Measurements from ENCODE around the gene STAB2.

STAB2 gene

DNA sequence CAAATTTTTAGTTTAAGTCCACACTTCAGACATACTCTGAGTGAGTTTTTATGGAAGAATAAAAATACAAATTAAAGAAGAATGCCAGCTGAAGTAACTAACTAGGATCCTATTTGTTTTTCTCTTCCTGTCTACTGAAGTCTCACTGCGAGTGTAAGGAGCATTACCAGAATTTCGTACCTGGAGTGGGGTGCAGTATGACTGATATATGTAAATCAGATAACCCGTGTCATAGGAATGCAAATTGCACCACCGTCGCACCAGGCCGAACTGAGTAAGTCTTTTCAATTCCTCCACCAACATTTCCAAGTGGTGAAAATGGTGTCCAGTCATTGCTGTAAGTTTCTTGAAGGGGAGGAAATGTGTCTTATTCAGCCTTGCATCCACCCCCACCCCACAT, 52.9 kb downstream of the STAB2 start:
- no peak for DNase-seq (ENCODE audit: low read depth)
- TF ChIP-seq, protein P1, sequence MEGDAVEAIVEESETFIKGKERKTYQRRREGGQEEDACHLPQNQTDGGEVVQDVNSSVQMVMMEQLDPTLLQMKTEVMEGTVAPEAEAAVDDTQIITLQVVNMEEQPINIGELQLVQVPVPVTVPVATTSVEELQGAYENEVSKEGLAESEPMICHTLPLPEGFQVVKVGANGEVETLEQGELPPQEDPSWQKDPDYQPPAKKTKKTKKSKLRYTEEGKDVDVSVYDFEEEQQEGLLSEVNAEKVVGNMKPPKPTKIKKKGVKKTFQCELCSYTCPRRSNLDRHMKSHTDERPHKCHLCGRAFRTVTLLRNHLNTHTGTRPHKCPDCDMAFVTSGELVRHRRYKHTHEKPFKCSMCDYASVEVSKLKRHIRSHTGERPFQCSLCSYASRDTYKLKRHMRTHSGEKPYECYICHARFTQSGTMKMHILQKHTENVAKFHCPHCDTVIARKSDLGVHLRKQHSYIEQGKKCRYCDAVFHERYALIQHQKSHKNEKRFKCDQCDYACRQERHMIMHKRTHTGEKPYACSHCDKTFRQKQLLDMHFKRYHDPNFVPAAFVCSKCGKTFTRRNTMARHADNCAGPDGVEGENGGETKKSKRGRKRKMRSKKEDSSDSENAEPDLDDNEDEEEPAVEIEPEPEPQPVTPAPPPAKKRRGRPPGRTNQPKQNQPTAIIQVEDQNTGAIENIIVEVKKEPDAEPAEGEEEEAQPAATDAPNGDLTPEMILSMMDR (IDR thresholded peaks at IDR 0.05; ENCODE audit: control insufficient read depth, insufficient read depth, low read depth, low read length, missing control alignments): no peak
- no peak overlapping the region for H3K4me3 ChIP-seq (ENCODE audit: control insufficient read depth, low read depth, low read length)

DNA sequence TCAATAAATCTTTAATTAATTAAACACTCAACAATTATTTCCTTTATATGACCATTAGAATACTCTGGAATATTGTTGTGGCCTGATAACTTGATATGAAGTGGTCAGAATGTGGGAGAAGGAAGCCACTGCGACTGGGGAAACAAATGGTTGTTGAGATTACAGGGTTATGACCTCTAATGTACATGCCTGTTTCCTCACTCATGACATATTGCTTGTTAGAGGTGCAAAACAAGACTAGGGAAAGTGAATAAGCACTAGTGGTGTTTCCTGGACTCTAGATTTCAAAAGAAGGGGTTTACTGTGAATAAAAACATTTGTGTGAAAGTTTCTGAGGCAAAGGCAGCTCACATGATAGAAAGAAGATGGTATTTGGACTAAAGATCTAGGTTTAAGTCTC, 53.3 kb downstream of the STAB2 start:
- no peak for DNase-seq (ENCODE audit: low read depth)
- H3K4me3 ChIP-seq (ENCODE audit: control insufficient read depth, low read depth, low read length): no peak overlapping the region
- TF ChIP-seq, protein P1 (IDR thresholded peaks at IDR 0.05; ENCODE audit: control insufficient read depth, insufficient read depth, low read depth, low read length, missing control alignments): no peak

DNA sequence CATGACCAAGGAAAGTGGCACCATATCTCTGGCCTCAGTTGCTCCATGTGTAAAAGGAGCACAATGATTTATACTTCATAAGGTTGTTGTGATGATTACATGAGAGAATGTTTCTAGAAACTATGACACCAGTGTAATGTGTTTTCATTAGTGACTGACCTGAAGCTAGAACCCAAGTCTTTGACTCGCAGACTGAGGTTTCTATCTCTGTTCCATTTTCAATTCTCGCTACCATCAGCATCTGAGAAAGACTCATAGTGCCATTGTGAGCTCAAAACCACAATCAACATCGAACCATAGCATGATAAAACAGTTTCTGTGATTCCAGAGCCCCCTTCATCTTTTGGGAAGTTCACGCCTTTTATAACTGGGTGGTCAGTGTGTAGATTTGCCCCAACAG, 53.8 kb downstream of the STAB2 start:
- H3K4me3 ChIP-seq (ENCODE audit: control insufficient read depth, low read depth, low read length): no peak overlapping the region
- TF ChIP-seq, protein P1 (IDR thresholded peaks at IDR 0.05; ENCODE audit: control insufficient read depth, insufficient read depth, low read depth, low read length, missing control alignments): no peak
- DNase-seq (ENCODE audit: low read depth): no peak

DNA sequence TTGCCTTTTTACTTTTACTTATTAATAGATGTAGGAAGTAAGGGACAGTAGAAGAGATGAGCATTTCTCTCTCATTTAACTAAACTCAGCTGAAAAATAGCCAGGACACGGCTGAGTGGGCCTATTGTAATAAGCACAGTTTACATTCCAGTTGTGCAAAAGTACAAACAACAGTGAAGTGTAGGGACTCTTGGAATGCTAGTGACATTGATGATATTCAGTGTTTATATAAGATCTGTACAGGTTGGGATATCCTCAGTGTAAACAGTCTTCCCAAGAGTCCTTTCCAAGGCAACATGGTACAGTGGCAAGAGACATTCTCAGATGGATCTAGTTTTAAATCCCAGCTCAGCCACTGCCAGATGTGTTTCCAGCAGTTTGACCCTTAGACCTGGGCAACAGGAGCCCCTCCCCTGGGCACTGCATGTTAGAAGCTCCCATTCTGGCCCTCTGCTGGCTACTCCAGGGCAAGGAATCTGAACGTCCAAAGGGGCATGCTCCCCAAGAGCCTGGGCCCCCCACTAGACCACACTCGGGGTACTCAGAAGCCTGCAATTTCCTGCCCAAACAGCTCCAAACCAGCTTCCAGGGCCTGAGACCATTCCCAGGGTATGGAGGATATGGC, 55.3 kb downstream of the STAB2 start:
- H3K4me3 ChIP-seq (ENCODE audit: control insufficient read depth, low read depth, low read length): no peak overlapping the region
- TF ChIP-seq, protein P1 (IDR thresholded peaks at IDR 0.05; ENCODE audit: control insufficient read depth, insufficient read depth, low read depth, low read length, missing control alignments): no peak
- no peak for DNase-seq (ENCODE audit: low read depth)

DNA sequence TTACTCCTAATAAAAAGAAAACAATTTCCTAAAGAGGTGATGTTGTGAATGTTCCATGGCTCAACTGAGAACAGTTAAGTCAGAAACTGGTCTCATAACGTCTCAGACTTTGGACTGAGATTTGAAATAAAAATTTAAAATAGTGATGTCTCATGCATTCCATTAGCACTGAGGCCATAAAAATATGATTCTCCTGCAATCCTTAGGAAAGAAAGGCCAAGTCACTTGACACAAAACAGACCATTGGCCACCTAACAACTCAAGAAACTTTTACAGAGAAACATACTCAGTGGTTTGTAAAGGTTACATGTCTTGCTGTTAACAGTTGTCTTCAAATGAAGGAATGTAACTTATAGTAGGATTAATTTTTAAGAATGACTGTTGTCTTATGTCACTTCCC, 58.1 kb downstream of the STAB2 start:
- TF ChIP-seq, protein P1 (IDR thresholded peaks at IDR 0.05; ENCODE audit: control insufficient read depth, insufficient read depth, low read depth, low read length, missing control alignments): no peak

DNA sequence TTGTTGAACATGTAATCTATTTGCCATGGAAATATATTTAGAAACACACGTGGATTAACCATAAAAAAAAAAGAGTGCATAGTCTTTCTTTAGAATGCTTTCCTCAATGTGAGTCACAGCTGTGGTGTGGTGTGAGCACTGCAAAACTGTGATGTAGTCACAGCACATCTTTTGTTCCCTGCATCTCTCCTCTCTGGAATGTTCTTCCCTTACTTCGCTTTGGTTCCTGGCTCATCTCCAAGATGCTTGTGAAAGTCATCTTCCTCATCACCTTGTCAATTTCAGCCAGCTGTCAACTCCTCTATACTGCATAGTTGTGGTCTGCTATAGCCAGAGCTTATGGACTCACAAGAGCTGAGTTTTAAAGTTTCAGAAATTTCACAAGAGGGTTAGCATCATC, 60.2 kb downstream of the STAB2 start:
- no peak overlapping the region for H3K4me3 ChIP-seq (ENCODE audit: control insufficient read depth, low read depth, low read length)
- DNase-seq (ENCODE audit: low read depth): peak; percentile 25
- TF ChIP-seq, protein P1 (IDR thresholded peaks at IDR 0.05; ENCODE audit: control insufficient read depth, insufficient read depth, low read depth, low read length, missing control alignments): no peak

More for the DNA sequence above, 58.1 kb downstream of the STAB2 start:
- H3K4me3 ChIP-seq (ENCODE audit: control insufficient read depth, low read depth, low read length): no peak overlapping the region
- DNase-seq (ENCODE audit: low read depth): peak; percentile 14
